PC-9 (cell line): ENCODE measurements around the gene NKAIN2. TPM values are rescaled to one million over a fixed set of nuclear protein-coding genes. Genes with fewer than 3 reads are reported as not detected.

ENCODE experiments used
- BruUV-seq: library from RNA; stranded (reverse); fragments of 400-500 nt; replicated peaks from 2 replicates; lab custom pipeline; 2021; lab: Mats Ljungman, UMichigan
- CTCF ChIA-PET: fragments of 300-600 bp; sonication (Branson Sonifier 250); formaldehyde crosslinking; loops from one replicate; lab custom pipeline; 2022; ENCODE audit warnings: antibody characterized with exemption; lab: Charles Lee
- POLR2A ChIA-PET: fragments of 300-600 bp; sonication (Branson Sonifier 250); formaldehyde crosslinking; loops from one replicate; lab custom pipeline; 2022; ENCODE audit warnings: antibody characterized with exemption; ENCODE audit not compliant: unreplicated experiment; lab: Charles Lee
- DNase-seq, 2 experiments: peaks; one replicate each; pipeline versions ENCODE4 v3.0.0 to v3.0.0-alpha.2; 2015 to 2022; ENCODE audit warnings: mixed read lengths in 1 of 2
- H2AFZ ChIP-seq: fragments of 200-600 bp; sonication (generic); 2 replicates; pipeline ENCODE4 v1.8.1; 2017; ENCODE audit warnings: antibody characterized with exemption
- H3F3A ChIP-seq: fragments of 200-600 bp; sonication (generic); 2 replicates; pipeline ENCODE4 v1.8.1; 2017; ENCODE audit warnings: antibody characterized with exemption, mild to moderate bottlenecking, low read depth; ENCODE audit not compliant: insufficient read depth
- H3K27ac ChIP-seq: fragments of 200-600 bp; sonication (generic); 2 replicates; pipeline ENCODE4 v1.6.1; 2016; ENCODE audit warnings: mixed run types
- H3K27me3 ChIP-seq: fragments of 200-600 bp; sonication (generic); 2 replicates; pipeline ENCODE4 v1.6.1; 2016; ENCODE audit warnings: low read depth, mixed run types; ENCODE audit not compliant: insufficient read depth
- H3K36me3 ChIP-seq: fragments of 200-600 bp; sonication (generic); 2 replicates; pipeline ENCODE4 v1.6.1; 2016; ENCODE audit warnings: low read depth, mixed run types
- H3K4me1 ChIP-seq: fragments of 200-600 bp; sonication (generic); replicated peaks from 2 replicates; pipeline ENCODE4 v1.6.1; 2016; ENCODE audit warnings: mixed run types; ENCODE audit not compliant: insufficient read depth
- H3K4me2 ChIP-seq: fragments of 200-600 bp; sonication (generic); 2 replicates; pipeline ENCODE4 v1.6.1; 2017; ENCODE audit warnings: mixed run types
- H3K4me3 ChIP-seq: fragments of 200-600 bp; sonication (generic); 2 replicates; pipeline ENCODE4 v1.6.1; 2016; ENCODE audit warnings: mixed run types
- H3K79me2 ChIP-seq: fragments of 200-600 bp; sonication (generic); 2 replicates; pipeline ENCODE4 v1.6.1; 2017; ENCODE audit warnings: low read depth, mixed run types
- H3K9me2 ChIP-seq: fragments of 200-600 bp; sonication (generic); 2 replicates; pipeline ENCODE4 v1.8.1; 2017; ENCODE audit warnings: mild to moderate bottlenecking; ENCODE audit not compliant: insufficient read depth
- H3K9me3 ChIP-seq: fragments of 200-600 bp; sonication (generic); 2 replicates; pipeline ENCODE4 v1.8.1; 2016; ENCODE audit warnings: low read depth; ENCODE audit not compliant: insufficient read depth
- H4K20me1 ChIP-seq: fragments of 200-600 bp; sonication (generic); 2 replicates; pipeline ENCODE4 v1.8.1; 2017; ENCODE audit not compliant: insufficient read depth
- CTCF ChIP-seq: fragments of 200-600 bp; sonication (generic); conservative IDR thresholded peaks from 2 replicates; pipeline ENCODE4 v1.6.1; 2017; ENCODE audit warnings: mixed run types, antibody characterized with exemption, mild to moderate bottlenecking, moderate library complexity
- EZH2 ChIP-seq: fragments of 200-600 bp; sonication (generic); IDR thresholded peaks from 2 replicates; pipeline ENCODE4 v1.8.0; 2017; ENCODE audit warnings: antibody characterized with exemption, low read depth
- intact Hi-C: fragments of 100-400 bp; cut with micrococcal nuclease; formaldehyde crosslinking; loops from one replicate; pipeline ENCODE4 v1.10.0; 2022; ENCODE audit not compliant: unreplicated experiment
- total RNA-seq: library from RNA; stranded (reverse); gene quantifications from 2 replicates; pipeline ENCODE4 v1.2.3, GENCODE V29; 2021

Gene NKAIN2
- total RNA-seq, 1 experiment from 2014 or later, result not detected

DNA sequence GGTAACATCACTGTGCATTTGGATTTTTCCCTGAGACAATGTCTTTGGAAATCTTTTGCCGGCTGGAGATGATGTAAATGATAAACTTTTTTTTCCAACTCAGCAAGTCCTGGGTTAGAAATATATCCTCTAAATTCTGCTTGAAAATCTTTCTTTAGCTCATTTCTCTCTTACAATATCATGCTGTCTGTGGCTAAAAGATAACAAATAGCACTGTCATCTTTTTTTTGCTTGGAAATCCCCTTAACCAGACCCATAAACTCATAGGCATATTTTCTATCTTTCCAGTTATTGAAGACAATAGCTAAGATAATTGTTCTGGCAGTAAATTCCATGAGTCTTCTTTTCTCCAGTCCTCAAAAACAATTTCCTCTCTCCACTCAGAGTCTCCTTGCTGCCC is 481.5 kb downstream of the NKAIN2 start:
- Histone ChIP-seq H3K79me2 (no peaks in the 10 kb centered on the region), H3K4me2 (no peak overlapping the region), H3K9me3 (no peaks in the 10 kb centered on the region), H3K4me3 (no peak overlapping the region), H3F3A (no peaks in the 10 kb centered on the region), H2AFZ (no peak overlapping the region), H3K27me3 (no peaks in the 10 kb centered on the region), H4K20me1 (no peaks in the 10 kb centered on the region), H3K9me2 (peaks cover 8% of the 10 kb centered on the region; the same call in 1 of the 2 replicates), H3K27ac (no peak overlapping the region), H3K36me3 (no peaks in the 10 kb centered on the region), H3K4me1 (no peaks in the 10 kb centered on the region)
- ChIA-PET CTCF (no interaction called here), POLR2A (no interaction called here)
- no TSS peak for BruUV-seq
- TF ChIP-seq EZH2 (no peak), CTCF (no peak)
- intact Hi-C loops, result no loop called here
- no peak for DNase-seq

DNA sequence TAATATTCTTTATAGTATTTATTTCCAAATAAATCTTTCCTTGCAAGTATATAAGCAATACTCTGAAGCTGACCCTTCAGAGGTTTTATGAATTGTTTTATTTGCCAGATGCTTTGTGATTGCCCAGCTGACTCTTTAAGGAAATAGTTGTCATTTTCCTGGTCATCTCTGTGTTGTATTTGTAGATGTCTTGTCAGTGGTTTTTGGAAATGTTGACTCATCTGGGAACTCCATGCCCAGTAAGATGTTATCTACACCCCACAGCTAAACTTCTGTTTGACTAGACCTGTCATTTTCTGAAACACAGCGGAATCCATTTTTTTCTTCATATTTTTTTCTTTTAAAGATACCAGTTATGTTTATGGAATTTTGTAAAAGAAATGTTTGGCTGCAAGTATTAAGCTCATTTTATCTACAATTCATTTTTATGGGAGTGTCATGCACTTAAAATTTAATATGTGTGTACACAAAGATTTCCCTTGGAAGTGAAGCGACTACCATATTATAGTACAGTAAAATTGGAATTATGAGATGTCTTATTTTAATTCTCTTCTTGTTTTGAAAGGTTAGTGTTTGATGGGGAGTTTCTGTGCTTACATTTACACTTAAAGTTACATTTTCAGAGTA is 491.0 kb downstream of the NKAIN2 start:
- no peaks in the 10 kb centered on the region for H3K79me2 ChIP-seq
- H3K36me3 ChIP-seq, result no peaks in the 10 kb centered on the region
- H3K27me3 ChIP-seq, result no peaks in the 10 kb centered on the region
- no peak for DNase-seq
- ChIA-PET CTCF (no interaction called here), POLR2A (no interaction called here)
- no peaks in the 10 kb centered on the region for H3K9me3 ChIP-seq
- H3K27ac ChIP-seq, result no peak overlapping the region
- H2AFZ ChIP-seq, result no peak overlapping the region
- no TSS peak for BruUV-seq
- H3K9me2 ChIP-seq, result no peaks in the 10 kb centered on the region; the same call in 1 of the 2 replicates
- no peaks in the 10 kb centered on the region for H3F3A ChIP-seq
- H3K4me2 ChIP-seq, result no peak overlapping the region
- H3K4me1 ChIP-seq, result no peaks in the 10 kb centered on the region
- H3K4me3 ChIP-seq, result no peak overlapping the region
- H4K20me1 ChIP-seq, result no peaks in the 10 kb centered on the region
- no peak for TF ChIP-seq EZH2
- no peak for TF ChIP-seq CTCF
- intact Hi-C loops, result no loop called here

- POLR2A ChIA-PET, result no interaction called here
- intact Hi-C loops, result no loop called here
- BruUV-seq, result no TSS peak
Observed at GRCh38 chr6:124297507-124297906, 493.8 kb downstream of the NKAIN2 start.

More at GRCh38 chr6:124297507-124297906, 493.8 kb downstream of the NKAIN2 start:
- Histone ChIP-seq H3K27me3 (no peaks in the 10 kb centered on the region), H3K27ac (no peak overlapping the region), H4K20me1 (no peaks in the 10 kb centered on the region), H3K9me3 (no peaks in the 10 kb centered on the region; the same call in 1 of the 2 replicates), H3K36me3 (no peaks in the 10 kb centered on the region), H3K4me3 (no peak overlapping the region; the same call in 1 of the 2 replicates), H3K4me2 (peak overlapping the region; percentile 18; the same call in 1 of the 2 replicates), H3K9me2 (no peaks in the 10 kb centered on the region; the same call in 1 of the 2 replicates), H2AFZ (peak overlapping the region; percentile 30; the same call in 1 of the 2 replicates), H3F3A (no peaks in the 10 kb centered on the region), H3K4me1 (no peaks in the 10 kb centered on the region), H3K79me2 (no peaks in the 10 kb centered on the region)
- DNase-seq, result no peak
- CTCF ChIA-PET, result no interaction called here
- TF ChIP-seq CTCF (no peak), EZH2 (no peak)
